Measurements from ENCODE around the gene SRGAP1.

GRCh38 chr12:63990828-63991547, 146.5 kb downstream of the SRGAP1 start:
- TF ChIP-seq EZH2 (IDR thresholded peaks at IDR 0.05; ENCODE audit: insufficient read depth, poor library complexity, severe bottlenecking) (no peak), EZH2phosphoT487 (IDR thresholded peaks at IDR 0.05; ENCODE audit: insufficient read depth, low read depth) (no peak)
